GM18526 (cell line): ENCODE results near the gene CARD10.

Experiments used
- POLR2A ChIP-seq: IDR thresholded peaks from 3 replicates; pipeline ENCODE4 v1.6.1; 2011; ENCODE audit not compliant: insufficient read length; ENCODE audit errors: extremely low read depth

Gene CARD10

GRCh38 chr22:37516456-37516855 is 2.8 kb downstream of the CARD10 start:
- TF ChIP-seq POLR2A, result no peak

GRCh38 chr22:37515901-37516300 is 3.3 kb downstream of the CARD10 start:
- no peak for TF ChIP-seq POLR2A

GRCh38 chr22:37514526-37515051 is 4.6 kb downstream of the CARD10 start:
- TF ChIP-seq POLR2A, result no peak

- no peak for TF ChIP-seq POLR2A
These were observed 7.7 kb downstream of the CARD10 start for GRCh38 chr22:37511395-37512104.

- no peak for TF ChIP-seq POLR2A
These were observed 9.1 kb downstream of the CARD10 start for GRCh38 chr22:37510091-37510490.

- no peak for TF ChIP-seq POLR2A
These were observed 10.0 kb downstream of the CARD10 start for GRCh38 chr22:37509059-37509860.

GRCh38 chr22:37508431-37508992 is 10.7 kb downstream of the CARD10 start:
- TF ChIP-seq POLR2A, result no peak

GRCh38 chr22:37507731-37508130 is 11.5 kb downstream of the CARD10 start:
- no peak for TF ChIP-seq POLR2A

- no peak for TF ChIP-seq POLR2A
These were observed 13.2 kb downstream of the CARD10 start for GRCh38 chr22:37505989-37506388.

- no peak for TF ChIP-seq POLR2A
These were observed 13.7 kb downstream of the CARD10 start for GRCh38 chr22:37505565-37505964.

GRCh38 chr22:37504964-37505363 is 14.3 kb downstream of the CARD10 start:
- no peak for TF ChIP-seq POLR2A

GRCh38 chr22:37503850-37504249 is 15.4 kb downstream of the CARD10 start:
- TF ChIP-seq POLR2A, result no peak

- TF ChIP-seq POLR2A, result no peak
These were observed 16.0 kb downstream of the CARD10 start for GRCh38 chr22:37503183-37503683.

- TF ChIP-seq POLR2A, result no peak
These were observed 16.7 kb downstream of the CARD10 start for GRCh38 chr22:37502342-37503182.
